HG03460 (cell line): ENCODE results near the gene TMEM100.
"Not testable (repeated sequence)": the region's sequence is repeated elsewhere in the genome, so short reads cannot be mapped to it uniquely, and the experiment has no call there.

ENCODE experiments used
- ATAC-seq: cut with Tn5 transposase; IDR thresholded peaks from one replicate; pipeline ENCODE4 v1.9.1; 2021; ENCODE audit not compliant: unreplicated experiment

TMEM100 gene

DNA sequence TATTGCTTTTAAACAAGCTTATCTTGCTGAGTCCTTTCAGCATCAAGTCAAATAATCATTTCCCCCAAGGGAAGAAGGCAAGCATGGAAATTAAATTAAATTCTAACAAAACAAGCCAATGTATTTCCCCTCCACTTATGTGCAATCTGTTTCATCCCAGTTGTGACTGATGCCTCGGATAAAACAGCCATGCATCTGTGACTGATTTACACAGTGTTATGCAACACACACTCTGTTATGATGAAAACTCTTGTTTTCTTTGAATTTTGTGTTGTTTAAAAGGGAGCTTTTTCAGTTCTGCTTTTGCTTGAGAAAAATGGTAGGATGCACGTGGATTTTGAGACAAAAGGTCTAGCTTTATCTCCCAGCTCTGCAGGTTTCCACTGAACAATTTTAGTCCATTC is 32.6 kb downstream of the TMEM100 start:
- no peak for ATAC-seq

DNA sequence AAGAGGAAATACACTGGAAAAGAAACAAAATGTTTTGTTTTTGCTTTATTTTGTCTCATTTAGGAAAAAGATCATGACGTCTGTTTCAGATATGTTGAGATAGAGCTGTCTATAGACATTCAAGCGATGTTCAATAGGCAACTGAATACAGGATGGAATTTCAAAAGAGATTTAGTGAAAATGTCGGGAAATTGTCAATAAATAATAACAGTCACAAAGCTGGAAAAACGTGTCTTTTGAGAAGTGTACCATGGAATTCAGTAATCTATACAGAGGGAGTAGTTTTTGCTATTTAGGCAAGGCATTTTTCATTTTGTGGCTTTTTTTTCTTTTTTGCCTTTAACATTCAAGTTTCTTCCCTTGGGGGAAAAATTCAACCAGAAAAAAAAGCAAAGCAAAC is 33.0 kb downstream of the TMEM100 start:
- no peak for ATAC-seq

DNA sequence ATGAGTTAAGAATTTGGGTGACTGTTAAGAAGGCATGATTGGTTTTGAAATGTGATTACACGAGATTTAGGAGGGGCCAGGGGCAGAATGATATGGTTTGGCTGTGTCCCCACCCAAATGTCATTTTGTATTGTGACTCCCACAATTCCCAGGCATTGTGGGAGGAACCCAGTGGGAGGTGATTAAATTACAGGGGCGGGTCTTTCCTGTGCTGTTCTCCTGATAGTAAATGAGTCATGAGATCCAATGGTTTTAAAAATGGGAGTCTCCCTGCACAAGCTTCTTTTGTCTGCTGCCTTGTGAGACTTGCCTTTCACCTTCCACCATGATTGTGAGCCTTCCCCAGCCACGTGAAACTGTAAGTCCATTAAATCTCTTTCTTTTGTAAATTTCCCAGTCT is 34.6 kb downstream of the TMEM100 start:
- ATAC-seq = no peak

DNA sequence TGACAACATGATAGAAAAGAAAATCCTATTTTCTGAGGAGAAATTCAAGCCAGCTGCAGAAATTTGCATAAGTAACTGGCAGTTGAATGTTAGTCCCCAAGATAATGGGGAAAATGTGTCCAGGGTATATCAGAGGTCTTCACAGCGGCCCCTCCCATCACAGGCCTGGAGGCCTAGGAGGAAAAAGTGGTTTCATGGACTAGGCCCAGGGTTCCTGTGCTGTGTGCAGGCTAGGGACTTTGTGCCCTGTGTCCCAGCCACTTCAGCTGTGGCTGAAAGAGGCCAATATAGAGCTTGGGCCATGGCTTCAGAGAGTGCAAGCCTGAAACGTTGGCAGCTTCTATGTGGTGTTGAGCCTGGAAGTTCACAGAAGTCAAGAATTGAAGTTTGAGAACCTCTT is 35.6 kb downstream of the TMEM100 start:
- no peak for ATAC-seq

DNA sequence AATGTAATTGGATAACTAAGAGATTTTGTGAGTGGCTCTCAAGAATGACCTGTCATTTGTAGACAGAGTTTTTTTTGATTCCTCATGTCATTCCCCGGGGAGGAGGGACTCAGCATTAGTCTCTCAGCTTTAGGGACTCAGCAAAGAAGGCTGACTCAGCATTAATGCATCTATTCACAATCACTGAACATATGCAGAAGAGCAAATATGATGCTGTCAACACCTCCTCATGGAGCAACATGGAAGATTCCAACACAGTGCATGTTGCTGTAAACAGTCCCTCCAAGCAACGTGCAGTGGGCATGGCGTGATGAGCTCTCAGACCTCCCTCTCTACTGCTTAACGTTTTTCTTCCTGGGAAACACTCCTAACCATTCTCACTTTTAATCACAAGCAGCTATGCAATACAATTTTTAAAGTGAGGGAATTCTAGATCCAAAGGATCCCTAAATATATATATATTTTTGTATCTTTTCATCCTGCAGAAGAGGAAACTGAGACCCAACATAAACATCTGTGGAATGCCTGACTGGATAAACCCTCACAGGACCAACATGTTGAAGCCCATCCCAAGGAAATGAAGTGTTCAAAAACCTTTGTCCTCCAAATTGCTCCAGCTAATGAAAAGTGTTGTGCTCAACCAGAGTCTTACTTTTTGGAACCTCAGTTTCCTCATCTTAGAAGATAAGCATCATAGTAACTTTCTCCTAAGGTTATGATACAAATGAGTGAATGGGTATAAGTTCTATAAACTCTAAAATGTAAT is 38.9 kb downstream of the TMEM100 start:
- ATAC-seq = no peak

DNA sequence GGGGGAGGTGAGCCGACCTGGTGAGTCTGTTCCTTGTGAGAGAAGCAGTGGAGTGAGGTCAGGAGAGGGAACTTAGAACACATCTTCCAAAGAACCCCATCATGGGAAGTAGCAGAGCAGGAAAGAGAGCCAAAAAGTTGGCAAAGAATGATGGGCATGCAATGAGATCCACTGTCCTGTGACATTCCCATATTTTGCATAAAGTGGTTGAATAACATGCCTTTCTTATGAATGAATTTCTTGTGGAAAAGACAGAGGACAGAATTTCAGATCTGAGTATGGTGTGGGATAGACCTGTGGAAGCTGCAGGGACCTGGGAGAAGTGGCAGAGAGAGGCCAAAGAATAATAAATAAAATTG is 41.3 kb downstream of the TMEM100 start:
- ATAC-seq = no peak

DNA sequence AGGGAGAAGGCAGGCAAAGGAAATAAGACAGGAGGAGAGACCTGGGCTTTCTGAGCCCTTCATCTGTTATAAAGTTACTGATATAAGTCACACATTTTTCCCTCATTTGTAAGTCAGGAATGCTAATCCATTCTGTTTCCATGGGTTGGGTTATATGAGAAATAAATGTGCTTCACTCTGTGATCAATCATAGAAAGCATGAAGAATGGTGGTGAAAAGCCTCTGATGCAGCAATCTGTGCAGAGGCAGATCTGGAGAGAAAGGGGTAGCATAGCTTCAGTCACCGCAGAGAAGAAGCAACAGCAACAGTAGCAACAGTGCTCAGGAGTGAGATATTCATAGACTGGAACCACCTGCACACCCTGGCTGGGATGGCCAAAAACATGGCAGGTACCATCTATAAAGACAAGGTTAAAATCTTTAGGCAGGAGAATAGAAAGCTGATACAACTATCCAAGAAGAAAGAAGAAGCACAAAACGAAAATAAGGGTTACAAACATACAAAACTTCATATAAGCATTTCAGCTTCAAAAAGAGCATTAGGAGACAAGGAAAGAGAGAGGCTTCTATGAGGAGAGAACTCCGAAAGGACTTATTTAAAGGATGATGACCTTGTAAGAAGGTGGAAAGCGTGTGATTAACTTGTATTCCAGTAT is 41.9 kb downstream of the TMEM100 start:
- ATAC-seq = no peak

DNA sequence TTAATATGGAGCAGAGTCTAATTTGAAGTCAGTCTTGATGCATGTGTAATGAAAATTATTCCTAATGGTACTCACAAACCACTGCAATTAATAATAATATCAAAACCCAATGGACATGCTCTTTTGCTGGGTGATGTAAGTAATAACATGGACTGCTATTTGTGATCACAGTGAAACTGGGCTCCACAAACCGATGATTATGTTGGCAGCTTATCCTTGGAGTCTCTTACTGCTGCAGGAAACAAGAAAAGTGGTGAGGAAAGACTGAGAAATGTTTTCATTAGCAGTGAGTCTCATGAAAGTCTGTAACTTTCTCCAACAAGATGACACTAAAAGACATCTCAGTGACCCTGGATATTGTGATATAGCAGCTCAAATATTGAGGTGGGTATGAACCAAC is 45.2 kb downstream of the TMEM100 start:
- no peak for ATAC-seq

DNA sequence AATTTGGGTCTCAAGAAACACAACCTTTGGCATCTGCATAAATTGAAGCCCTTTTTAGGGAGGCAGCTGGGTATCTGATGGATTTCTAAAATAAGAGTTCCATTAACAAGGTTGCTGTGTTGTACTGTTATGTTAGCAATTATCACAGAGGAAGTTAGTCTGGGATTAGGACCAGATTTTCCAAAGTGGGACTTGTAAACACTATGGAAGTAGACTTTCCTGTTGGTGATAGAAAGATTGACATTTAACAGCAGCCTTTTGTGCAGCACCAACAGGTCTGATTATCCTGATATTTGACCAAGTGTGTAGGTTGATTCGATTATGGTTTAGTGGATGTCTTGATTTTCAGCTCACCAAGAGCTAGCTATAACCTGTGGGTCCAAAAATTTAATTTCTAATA is 46.4 kb downstream of the TMEM100 start:
- no peak for ATAC-seq

DNA sequence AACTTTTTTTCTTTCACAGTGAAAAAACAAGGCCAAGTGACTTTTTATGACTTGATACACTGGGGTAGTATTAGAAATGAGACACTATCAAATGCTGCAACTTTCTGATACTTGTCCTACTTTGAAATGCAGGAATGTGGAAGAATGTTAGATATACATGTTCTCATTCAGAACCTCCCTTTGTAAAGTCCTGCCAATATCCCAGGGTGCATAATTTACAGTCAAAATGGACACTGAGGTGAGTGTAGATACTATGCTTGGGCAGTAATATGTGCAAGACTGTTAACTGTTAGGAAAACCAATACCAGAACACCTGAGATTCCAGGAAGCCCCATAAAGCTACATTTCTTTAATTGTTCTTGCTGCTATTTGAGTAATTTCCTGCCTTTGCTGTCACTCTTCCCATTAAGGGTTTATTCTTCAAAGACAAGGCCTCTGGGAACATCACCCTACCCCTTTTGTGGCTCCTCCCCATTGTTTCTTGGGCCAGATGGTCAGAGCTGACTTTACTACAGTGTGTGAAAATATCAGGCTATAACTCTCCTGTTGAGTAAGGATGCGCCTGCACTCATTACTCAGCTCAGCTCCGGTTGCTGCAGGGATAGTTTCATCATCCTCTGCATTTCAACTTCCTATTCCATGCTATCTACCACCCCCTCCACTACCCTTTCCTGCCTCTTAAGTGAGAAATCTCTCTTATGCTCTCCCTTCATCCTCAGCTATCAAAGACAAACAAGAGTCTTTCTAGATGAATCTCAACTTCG is 48.7 kb downstream of the TMEM100 start:
- no peak for ATAC-seq

DNA sequence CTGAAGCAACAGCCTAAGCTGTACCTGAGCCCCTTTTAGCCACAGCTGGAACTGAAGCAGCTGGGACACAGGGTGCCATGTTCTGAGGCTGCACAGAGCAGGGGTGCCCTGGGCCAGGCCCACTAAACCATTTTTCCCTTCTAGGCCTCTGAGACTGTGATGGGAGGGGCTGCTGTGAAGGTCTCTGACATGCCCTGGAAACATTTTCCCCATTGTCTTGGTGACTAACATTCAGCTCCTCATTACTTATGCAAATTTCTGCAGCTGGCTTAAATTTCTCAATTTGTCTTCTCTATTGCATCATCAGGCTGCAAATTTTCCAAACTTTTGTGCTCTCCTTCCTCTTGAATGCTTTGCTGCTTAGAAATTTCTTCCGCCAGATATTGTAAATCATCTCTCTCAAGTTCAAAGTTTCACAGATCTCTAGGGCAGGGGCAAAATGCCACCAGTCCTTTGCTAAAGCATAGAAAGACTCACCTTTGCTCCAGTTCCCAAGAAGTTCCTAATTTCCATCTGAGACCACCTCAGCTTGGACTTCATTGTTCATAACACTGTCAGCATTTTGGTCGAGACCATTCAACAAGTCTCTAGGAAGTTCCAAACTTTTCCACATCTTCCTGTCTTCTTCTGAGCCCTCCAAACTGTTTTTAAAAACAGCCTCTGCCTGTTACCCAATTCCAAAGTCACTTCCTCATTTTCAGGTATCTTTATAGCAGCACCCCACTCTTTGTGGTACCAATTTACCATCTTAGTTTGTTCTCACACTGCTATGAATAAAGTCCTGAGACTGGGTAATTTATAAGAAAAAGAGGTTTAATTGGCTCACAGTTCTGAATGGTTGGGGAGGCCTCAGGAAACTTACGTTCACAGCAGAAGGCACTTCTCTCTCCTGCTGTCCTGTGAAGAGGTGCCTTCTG is 49.8 kb downstream of the TMEM100 start:
- ATAC-seq = no peak

DNA sequence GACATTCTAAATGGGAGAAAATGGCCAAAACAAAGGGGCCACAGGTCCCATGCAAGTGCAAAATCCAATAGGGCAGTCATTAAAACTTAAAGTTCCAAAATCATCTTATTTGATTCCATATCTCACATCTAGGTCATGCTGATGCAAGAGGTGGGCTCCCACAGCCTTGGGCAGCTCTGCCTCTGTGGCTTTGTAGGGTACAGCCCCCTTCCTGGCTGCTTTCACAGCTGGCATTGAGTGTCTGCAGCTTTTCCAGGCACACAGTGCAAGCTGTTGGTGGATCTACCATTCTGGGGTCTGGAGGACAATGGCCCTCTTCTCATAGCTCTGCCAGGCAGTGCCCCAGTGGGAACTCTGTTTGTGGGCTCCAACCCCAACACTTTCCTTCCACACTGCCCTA is 50.7 kb downstream of the TMEM100 start:
- ATAC-seq = not testable (repeated sequence)
